ENCODE results near the gene NT5DC1.

GRCh38 chr6:116100419-116101301 lies at the start of gene NT5DC1:
- TF ChIP-seq ESRRA (IDR thresholded peaks at IDR 0.05; ENCODE audit: low read length) (no peak), MYB (IDR thresholded peaks at IDR 0.05; ENCODE audit: borderline replicate concordance, low read depth, low read length) (no peak), POLR2AphosphoS5 (IDR thresholded peaks at IDR 0.05; ENCODE audit: low read length) (peak; percentile 92), POLR2A (IDR thresholded peaks at IDR 0.05; ENCODE audit: low read depth, low read length) (peak; percentile 97), EZH2 (IDR thresholded peaks at IDR 0.05; ENCODE audit: borderline replicate concordance, control insufficient read depth, low read depth, low read length) (no peak), CBX5 (IDR thresholded peaks at IDR 0.05; ENCODE audit: low read depth) (peak; percentile 79; the same call in 1 of the 2 replicates), ZZZ3 (IDR thresholded peaks at IDR 0.05; ENCODE audit: control insufficient read depth, insufficient read length, low read depth) (no peak)
- TF ChIP-seq, protein P1, sequence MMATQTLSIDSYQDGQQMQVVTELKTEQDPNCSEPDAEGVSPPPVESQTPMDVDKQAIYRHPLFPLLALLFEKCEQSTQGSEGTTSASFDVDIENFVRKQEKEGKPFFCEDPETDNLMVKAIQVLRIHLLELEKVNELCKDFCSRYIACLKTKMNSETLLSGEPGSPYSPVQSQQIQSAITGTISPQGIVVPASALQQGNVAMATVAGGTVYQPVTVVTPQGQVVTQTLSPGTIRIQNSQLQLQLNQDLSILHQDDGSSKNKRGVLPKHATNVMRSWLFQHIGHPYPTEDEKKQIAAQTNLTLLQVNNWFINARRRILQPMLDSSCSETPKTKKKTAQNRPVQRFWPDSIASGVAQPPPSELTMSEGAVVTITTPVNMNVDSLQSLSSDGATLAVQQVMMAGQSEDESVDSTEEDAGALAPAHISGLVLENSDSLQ (IDR thresholded peaks at IDR 0.05) = peak; percentile 74
- TF ChIP-seq, protein P2, sequence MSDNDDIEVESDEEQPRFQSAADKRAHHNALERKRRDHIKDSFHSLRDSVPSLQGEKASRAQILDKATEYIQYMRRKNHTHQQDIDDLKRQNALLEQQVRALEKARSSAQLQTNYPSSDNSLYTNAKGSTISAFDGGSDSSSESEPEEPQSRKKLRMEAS (IDR thresholded peaks at IDR 0.05; ENCODE audit: low read depth, low read length) = no peak
- TF ChIP-seq, protein P3, sequence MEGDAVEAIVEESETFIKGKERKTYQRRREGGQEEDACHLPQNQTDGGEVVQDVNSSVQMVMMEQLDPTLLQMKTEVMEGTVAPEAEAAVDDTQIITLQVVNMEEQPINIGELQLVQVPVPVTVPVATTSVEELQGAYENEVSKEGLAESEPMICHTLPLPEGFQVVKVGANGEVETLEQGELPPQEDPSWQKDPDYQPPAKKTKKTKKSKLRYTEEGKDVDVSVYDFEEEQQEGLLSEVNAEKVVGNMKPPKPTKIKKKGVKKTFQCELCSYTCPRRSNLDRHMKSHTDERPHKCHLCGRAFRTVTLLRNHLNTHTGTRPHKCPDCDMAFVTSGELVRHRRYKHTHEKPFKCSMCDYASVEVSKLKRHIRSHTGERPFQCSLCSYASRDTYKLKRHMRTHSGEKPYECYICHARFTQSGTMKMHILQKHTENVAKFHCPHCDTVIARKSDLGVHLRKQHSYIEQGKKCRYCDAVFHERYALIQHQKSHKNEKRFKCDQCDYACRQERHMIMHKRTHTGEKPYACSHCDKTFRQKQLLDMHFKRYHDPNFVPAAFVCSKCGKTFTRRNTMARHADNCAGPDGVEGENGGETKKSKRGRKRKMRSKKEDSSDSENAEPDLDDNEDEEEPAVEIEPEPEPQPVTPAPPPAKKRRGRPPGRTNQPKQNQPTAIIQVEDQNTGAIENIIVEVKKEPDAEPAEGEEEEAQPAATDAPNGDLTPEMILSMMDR (IDR thresholded peaks at IDR 0.05 in 2 of 3, conservative IDR thresholded peaks at IDR 0.05 in 1 of 3; ENCODE audit: control insufficient read depth in 2 of 3, extremely low read depth in 1 of 3, insufficient read depth in 1 of 3, low read depth in 3 of 3, low read length in 3 of 3) = peak in 2 of 3 experiments; percentile 46 to 48; a peak in 5 of 6 replicates

Data from GM12878 (cell line).